ENCODE results near the gene C5orf58.

C5orf58 gene

DNA sequence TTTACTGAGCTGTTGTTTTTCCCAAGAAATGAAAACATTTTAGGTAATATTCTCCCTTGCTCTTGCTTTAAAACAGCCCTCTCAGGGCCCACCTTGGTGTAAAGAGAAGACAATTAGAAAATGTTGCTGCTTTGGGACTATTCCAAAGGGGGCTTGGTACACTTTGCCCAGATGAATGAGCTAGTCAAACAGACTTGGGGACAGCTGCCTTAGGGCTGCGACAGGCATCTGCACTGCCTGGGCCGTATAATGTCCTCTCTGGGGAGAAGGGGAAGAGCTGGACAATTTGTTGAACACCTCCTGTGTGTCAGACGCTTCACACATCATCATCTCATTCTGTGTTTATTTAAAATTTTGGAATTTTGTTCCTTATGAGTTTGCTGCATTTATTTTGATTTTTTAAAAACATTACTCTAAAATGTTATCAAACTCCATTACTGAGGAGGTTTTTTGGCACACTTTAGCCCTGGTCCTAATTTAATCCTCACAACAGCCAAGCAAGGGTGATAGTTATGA is 28.8 kb downstream of the C5orf58 start:
- peak; percentile 57 for DNase-seq

DNA sequence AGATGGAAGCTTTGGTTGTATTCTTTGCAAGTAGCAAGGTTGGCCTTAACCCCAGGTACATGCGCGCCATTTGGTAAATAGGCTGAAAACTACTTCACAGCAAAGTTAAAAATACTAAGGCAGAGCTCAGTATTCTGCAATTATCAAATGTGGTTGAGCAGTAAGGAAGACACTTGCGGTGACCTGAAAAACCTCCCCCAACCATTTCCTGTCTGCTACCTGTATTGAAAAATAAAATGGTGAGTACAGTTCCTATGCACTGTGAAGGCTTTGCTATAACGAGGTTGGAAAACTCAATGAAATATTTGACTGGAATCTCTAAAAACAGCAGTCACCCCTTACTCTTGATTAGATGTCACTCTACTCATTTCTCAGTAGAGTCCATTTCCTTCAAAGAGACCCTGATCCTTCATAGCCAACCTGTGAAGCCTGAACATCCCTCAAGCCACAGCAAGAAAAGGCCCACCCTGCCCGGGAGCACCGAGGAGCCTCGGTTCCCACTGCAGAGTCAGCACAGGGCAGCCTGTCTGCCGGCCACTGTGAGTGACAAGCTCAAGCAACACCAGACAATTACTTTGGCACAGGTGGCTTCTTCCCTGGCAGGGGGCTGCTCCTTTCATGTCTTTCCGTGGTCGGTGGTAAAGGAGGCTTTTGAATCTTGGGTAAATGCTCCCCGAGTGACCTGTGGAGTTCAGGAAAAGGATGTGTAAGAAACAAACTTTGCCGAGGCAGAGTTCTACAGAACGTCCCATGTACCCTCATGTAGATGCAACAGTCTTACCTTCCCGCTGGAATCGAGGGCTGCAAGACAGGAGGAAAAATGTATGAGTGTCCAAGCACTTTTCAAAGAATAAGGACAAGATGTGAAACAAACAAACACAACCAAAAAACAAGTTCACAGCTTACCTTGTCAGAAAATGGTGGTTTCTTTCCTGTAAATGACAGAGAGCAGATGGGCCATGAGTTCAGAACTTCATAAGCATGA is 29.6 kb downstream of the C5orf58 start:
- no peak for DNase-seq

DNA sequence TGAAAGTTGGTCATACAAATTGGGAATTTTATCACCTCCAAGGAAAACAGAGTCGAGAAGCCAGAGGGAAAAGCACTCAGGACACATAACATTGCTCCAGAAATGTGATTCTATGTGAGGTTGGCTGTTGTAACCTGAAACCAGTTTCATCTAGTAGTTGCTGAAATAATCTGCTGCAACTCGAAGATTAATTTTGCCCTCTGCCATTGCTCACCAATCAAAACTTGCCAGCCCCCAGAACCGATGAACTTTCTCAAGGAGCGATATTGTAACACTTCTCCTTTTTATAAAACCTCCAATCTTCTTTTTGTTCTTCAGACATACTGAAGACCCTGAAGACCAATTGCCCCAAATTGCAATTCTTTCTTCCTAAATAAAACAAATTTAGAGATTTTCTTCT is 31.1 kb downstream of the C5orf58 start:
- no peak for DNase-seq

DNA sequence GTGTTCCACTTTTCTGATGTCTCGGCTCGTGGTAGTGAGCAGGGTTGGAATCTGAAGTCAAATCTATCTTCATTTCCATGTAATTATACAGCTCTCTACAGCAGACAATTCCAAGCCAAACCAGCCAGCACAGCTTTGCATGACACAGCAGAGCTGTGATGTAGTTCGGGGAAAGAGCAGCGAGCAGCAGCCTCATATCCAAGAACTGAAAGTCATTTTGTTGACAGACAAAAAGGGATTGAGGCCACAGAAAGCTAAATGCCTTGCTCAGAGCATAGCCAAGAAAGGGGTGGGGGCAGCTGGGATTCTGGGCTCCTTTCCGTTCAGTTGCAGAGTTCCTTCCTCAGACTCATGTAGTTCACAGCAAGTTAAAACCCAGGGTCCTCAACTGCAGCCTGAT is 32.7 kb downstream of the C5orf58 start:
- DNase-seq = peak; percentile 28

DNA sequence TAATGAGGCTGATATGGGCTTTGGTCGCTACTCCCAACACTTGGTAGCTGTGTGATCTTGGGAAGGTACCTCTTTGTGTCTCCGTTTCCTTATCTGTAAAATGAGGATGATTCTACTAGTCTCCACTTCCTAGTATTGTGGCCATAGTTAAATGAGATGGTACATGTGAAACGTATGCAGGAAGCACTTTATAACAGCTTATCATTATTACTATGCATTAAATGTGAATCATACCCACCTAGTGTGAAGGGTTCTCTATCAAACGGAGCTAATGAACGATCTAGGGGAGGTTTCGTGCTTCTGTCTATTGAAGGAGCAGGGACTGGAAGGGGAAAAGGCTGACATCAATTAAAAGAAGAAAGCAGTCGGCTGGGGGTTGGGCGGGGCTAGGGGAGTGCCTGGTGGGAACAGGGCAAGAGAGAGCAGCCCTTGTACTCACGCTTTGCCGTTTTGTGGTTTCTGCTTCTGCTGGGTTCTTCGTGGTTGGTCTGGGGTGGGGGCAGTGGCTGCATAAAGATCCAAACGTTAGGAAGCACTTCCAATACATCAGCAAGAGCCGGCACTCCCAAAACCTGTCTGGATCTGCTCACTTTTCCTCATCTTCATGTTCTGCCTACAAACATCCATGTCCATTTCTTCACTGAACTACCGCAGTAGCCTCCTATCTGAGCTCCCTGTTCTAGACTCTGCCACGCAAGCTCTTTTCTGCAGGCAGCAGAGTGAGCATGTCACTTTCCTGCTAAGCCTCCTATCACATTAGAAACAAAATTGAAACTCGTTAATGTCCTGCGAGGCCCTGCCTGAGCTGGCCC is 34.0 kb downstream of the C5orf58 start:
- peak; percentile 37 for DNase-seq

DNA sequence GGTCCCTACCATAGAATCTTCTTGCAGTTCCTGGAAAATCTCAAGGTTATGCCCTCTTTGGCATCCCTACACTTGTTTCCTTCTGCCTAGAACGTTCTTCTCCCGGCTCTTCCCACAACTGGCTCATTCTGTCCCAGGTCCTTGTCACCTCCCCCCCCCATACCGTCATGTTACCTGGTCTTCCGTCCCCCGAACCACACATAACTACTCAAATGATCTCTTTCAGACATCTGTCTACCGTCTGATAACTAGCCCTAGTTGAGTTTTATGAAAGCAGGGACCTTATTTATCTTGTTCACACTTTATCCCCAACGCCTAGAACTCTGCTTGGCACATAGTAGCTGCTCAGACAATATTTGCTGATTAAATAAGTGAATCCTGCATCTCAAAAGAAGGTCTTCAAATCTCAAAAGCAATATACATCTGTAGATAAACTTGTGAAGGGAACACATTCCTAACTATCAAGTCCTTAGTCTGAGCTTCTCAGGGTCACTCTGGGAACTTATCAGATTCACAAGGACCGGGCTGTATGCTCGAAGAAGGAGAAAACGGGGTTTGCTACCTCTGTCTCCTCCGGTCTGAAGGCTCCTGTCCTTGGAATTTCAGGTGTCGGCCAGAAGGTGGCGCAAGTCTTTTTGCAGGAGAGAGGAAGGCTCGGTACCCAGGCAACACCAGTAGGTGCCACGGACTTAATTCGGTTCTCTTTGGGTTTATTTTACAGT is 34.8 kb downstream of the C5orf58 start:
- DNase-seq = peak; percentile 85

DNA sequence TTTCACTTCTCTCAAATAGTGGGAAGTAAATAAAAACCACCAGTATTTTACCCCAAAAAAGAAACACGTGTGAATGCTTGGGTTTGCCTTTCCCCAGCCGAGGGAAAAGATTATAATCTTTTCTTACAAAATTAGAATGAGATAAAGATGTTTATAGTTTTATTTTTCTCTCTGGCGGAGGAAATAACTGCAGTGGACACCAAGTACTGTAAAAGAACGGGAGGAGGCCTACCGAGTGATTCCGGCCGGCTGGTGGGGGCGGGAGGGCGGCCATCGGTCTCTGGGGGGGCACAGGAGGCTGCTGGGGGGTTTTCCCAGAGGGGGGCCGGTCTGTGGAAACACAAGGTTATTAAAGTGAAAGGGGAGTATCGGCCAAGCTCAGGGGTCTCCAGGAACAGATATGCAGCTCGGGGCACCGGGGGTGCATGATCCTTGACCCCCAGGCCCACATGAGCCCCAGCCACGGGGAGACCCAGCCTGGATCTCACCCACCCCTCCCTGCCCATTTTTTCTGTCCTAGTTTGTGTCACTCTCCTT is 35.4 kb downstream of the C5orf58 start:
- DNase-seq = no peak

DNA sequence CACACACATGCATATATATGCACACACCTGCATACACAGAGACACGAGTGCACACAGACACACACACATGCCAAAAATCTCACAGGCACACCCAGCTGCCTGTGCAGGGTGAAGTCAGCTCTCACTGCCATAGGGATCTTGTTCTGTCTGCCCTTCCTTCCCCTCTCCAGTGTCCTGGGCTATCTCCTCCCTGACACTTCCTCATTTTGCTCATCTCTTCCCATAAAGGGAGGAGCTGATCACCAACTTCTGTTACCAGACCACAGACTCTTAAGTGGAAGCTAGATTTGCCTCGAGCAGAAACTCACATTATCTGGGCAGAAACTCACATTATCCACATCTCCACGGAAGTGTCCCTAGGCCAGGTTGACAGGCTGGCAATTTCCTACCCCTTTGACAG is 36.1 kb downstream of the C5orf58 start:
- no peak for DNase-seq

DNA sequence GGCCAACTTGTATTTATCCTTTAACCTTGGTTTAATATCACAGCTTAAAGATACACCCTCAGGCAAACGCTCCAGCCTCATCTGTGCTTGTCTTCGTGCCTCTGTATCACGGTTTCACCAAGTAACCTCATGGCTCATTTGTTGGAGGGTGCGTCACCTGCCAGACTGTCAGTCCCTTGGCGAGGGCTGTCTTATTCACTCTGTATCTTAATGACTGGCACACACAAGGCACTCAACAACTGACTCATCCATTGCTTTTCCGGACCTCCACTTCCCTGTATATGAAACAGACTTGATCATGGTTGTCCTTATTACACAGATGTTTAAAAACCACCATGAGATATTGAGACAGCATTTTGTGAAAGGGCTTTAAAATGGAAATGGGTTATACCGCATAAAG is 36.8 kb downstream of the C5orf58 start:
- no peak for DNase-seq

DNA sequence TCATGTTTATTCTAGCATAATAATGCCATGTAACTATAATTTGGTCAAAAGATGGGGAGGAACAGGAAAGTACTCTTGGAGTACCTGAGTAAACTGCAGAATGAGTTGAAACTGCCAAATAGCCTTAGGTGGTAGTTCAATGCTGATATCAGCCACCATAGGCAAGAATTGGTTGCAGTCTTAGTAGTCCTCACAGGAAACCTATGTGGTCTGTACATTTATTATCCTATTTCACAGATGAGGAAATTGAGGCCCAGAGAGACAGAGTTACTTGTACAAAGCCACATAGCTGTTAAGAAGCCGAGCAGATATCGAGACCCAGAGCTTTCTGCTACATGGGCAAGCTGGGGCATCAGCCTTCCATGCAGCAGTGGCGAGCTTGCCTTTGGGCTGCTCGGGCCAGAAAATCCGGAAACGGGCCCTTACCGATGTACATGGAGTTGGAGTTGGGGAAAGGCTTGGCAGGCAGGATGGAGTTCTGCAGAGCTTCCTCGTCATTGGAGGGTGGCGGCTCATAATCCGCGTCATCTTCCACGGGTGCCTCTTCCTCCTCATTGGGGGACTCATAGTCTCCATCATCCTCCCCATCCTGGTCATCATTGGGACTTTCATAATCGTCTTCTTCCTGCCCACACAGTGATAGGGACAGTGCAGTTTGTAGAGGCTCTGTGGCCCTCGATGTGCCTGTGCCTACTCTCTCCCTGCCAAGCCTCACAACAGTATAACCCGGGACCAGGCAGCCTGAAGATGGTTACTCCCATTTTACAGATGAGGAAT is 37.7 kb downstream of the C5orf58 start:
- DNase-seq = no peak

DNA sequence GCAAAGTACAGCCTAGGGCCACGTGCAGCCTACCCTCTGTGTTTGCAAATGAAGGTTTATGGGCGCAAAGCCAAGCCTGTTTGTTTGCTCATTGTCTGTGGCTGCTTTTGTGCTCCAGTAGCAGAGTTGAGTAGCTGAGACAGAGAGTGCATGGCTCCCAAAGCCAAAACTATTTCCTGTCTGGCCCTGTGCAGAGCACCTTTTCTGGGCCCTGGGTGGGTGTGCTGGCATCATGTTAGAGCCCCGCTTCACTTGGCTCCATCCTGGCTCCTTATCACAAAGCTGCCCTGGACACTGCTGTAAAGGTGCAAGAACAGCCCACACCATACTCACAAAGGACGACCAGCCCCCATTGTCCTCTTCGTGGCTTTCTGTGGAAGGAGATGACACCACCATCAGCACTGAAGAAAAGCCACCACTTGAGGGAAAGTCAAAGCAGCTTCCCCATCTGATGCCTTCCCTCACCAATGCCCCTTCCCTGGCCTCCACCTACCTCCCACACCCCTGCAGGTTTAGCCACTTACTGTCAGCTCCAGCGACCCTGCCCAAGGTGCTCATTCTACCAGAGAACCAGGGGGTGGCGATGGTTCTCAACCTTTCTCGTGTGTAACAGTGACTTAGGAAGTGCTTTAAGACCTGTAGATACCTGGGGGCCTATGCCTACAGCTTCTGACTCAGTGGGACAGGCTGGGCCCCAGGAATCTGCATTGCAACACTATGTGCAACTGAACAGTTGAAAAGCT is 41.4 kb downstream of the C5orf58 start:
- peak; percentile 88 for DNase-seq

DNA sequence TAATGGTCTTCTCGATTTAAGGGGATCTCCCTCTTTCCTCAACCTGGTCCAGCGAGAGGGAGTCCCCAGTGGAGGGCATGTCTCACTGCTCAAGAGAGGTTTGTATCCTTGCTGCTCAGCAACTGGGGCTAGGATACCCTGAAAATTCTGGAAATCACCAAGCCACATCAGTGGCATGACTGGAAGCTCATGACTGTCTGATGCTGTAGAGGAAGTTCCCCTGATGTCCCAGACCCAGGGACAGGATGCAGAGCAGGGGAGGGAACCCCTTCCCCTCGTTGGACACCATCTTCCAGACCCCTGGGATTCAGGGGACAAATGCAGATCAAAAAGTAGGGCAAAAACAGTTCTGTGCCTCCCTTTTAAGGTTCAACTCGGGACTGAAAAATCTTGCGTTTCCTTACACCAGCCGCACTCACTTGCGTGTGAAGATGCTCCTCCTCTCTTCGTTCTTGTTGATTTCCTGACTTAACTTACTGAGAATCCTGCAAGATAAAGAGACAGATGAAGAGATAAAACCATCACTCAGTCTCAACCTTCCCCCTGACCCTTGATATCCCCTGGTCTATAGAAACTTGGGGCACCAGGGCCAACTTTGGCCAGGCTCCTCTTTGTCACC is 42.7 kb downstream of the C5orf58 start:
- DNase-seq = no peak

DNA sequence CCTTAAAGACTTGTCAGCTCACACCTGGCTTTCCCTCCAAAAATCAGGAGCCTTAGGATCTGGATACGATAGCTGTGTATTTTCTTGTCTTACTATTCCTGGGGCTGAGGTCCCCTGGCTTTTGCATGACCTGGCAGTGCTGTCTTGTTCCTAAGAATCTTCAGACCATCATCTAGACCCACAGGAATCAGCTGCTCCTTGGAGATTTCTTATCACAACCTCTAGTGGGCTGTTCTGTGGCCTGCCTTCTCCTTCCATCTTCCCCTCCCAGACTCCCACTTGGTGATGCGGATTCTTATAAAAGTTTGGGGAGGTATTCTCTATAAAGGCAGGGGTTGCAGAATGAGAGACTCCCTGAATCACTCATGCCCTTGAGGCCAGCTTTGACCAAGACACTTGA is 43.4 kb downstream of the C5orf58 start:
- DNase-seq = no peak

DNA sequence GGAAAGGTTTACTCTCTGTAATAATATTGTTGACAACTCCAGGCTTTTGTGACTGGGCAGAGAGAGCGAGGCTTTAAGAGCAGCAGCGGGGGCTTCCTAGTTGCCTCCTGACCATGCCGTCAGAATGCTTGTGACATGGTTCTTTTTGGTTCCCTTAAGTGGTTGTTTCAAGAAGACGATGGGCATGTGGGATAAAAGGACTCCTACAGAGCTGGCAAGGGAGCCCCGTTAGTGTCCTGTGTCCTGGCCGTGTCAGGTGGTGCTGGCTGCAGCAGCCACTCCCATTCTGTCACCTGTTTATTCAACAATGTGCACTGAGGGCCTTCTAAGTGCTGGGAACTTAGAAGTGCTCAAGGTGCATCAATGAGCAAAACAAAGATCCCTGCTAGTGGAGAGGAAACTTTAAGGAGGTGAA is 45.1 kb downstream of the C5orf58 start:
- DNase-seq = peak; percentile 9

DNA sequence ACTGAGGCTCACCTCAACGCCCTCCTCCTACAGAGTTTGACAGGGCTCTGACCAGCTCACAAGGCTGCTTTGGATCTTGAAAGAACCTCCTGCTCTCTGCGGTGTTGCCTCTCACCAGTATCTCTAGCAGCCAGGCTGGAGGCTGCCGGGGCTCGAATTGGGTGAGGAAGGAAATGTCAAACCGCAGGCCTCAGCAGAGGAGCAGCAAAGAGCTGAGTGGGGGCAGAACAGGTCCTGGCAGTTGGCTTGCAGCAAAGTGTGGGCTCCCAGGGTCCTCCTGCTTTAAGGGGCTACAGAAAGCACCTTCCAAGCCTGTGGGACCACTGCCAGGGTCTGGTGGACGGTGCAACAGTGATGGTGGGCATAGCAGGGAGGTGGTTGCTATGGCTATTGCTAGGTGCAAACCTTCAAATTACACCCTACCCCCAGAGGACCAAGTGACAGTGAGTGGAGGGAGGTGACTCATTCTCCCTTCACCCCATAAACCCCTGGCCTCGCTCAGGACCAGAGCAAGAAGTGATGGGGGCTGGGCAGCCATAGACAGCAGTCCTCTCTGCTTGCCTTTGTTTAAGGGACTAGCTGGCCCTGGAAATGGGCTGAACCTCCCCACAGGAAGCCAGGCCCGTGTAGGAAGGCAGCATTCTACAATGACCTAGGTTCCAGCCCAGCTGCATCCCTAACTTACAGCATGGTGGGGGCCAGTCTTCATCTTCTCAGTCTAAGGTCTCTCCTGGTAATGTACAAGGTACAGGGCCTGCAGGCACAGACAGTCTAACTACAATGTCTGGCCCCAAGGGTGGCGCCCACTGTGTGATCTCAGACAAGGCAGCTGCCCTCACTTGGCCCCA is 46.0 kb downstream of the C5orf58 start:
- DNase-seq = no peak

DNA sequence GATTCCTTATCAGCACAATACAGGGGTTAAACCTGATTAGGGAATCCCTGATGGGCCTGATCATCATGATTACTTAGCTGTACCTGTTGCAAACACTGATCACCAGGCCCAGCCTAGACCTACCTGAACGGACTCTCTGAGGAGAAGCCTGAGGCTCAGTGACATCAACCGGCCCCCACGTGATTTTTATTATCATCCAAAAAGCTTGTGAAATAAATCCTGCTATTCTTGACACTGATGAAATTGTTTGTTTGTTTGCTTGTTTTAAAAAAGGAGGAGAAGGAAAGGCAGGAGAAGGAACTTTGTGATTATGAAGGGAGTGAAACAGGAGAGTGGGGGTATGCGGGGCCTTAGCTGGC is 46.7 kb downstream of the C5orf58 start:
- DNase-seq = no peak

DNA sequence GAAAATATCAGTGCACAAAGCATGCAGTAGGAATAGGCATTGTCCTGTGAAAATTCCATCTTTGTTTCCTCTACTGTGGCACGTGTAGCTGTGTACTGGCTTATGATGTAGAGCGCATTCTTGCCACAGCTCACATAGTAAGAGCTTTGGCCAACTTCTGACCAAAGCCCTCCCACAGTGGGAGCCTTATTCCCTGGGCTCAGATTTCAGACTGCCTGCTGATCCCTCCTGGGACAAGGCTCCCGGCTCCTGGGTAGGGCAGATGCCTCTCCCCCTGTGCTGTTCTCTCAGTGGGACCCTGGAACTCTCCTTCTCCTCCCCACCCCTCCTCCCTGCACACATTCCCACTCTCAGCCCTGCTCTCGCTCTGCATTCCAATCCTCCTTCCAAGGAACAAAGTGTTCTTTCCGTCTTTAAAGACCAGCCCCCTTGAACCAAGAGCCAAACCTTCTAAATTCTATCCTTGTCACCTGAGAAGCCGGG is 47.3 kb downstream of the C5orf58 start:
- no peak for DNase-seq

DNA sequence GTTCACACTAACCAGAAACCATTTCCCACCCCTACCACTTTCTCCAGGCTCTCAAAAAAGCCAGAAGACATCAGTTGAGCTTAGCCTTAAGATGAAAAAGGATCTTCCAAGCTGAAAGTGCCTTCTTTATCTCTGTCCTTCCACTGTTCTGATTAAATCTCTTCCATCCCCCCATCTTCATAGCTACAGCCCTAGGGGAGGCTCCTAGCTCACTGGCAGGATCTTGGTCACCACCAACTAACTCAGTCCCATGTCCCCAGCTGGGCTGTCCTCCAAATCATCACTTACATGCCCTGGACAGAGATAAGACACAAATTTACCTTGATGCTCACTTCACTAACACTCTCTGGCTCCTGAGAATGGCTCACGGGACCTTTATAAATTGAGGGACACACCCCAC is 50.5 kb downstream of the C5orf58 start:
- DNase-seq = no peak

DNA sequence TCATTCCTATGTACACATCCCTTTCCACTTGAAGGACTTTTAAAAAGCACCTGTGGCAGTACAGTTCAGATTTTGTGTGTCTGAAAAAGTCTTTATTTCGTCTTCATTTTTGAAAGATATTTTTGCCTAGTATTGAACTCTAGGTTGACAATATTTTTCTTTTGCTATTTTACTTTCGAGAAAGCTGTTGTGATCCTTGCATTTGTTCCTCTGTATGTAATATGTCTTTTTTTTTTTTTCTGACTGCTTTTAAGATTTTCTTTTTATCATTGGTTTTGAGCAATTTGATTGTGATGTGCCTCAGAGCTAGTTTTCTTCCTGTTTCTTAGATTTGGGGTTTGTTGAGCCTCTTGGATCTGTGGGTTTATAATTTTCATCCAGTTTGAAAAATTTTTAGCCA is 51.4 kb downstream of the C5orf58 start:
- no peak for DNase-seq

DNA sequence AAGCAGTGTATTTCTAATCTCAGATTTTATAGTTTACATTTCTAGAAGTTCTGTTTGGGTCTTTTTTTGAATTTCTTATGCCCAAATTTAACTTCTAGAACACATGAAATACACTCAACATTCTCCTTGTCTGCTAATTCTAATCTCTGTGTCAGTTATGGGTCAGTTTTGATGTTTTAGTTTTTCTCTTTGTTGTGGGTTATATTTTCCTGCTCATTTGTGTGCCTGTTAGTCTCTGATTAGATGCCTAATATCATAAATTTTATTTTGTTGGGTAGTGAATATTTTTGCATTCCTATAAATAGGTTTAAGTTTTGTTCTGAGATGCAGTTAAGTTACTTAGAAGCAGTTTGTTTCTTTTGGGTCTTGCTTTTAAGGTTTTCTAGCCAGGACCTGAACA is 52.4 kb downstream of the C5orf58 start:
- no peak for DNase-seq
